HepG2 (cell line): ENCODE measurements around the gene TCEAL3. TPM values are rescaled to one million over a fixed set of nuclear protein-coding genes. Genes with fewer than 3 reads are reported as not detected.

Source experiments
- ATAC-seq: fragments of 200-7000 bp; cut with Tn5 transposase; 3 replicates; pipeline ENCODE4 v1.9.1; 2020; ENCODE audit warnings: mild to moderate bottlenecking, moderate library complexity
- BruUV-seq: library from RNA; stranded (reverse); fragments of 400-500 nt; replicated peaks from 2 replicates; lab custom pipeline; 2021; lab: Mats Ljungman, UMichigan
- CTCF ChIA-PET: fragments of 300-600 bp; formaldehyde crosslinking; extraction: SDS; loops from one replicate; lab custom pipeline; 2021; ENCODE audit warnings: low total read pairs, inconsistent platforms, low intra/inter-chr PET ratio; lab: Yijun Ruan, JAX
- POLR2A ChIA-PET: fragments of 350-600 bp; sonication (Branson Sonifier 250); formaldehyde crosslinking; loops from one replicate; lab custom pipeline; 2020; ENCODE audit warnings: antibody characterized with exemption, inconsistent platforms; lab: Yijun Ruan, JAX
- DNase-seq: peaks from one replicate; pipeline ENCODE4 v3.0.0-alpha.2; 2015; ENCODE audit warnings: low spot score
- FAIRE-seq: peaks from 3 replicates; lab custom pipeline; 2011; peaks lifted over from hg19 to GRCh38; lab: Jason Lieb, UNC
- H2AFZ ChIP-seq: one replicate; pipeline ENCODE4 v1.6.1; 2011; ENCODE audit warnings: low read length, inconsistent platforms
- H3K27ac ChIP-seq: fragments of 300-600 bp; 3 replicates; pipeline ENCODE4 v1.8.0; 2011; ENCODE audit warnings: mixed run types, mild to moderate bottlenecking, mixed read lengths, low read length, inconsistent platforms; ENCODE audit not compliant: insufficient read depth; ENCODE audit errors: extremely low read length
- H3K27me3 ChIP-seq, 2 experiments: fragments of 200-600 bp in 1 of 2; 2 replicates in 1 of 2; 3 replicates in 1 of 2; pipeline versions ENCODE4 v1.6.0 to v1.8.0; 2011; ENCODE audit warnings: low read length in 2 of 2, mild to moderate bottlenecking in 2 of 2, moderate library complexity in 2 of 2, inconsistent platforms in 1 of 2; ENCODE audit not compliant: insufficient read depth in 2 of 2, control insufficient read depth in 1 of 2
- H3K36me3 ChIP-seq, 2 experiments: fragments of 200-600 bp in 1 of 2; replicated peaks in 1 of 2; 2 replicates in 1 of 2; 3 replicates in 1 of 2; pipeline versions ENCODE4 v1.5.1 to v1.8.0; 2011; ENCODE audit warnings: low read length in 2 of 2, inconsistent platforms in 1 of 2; ENCODE audit not compliant: insufficient read depth in 2 of 2, control insufficient read depth in 1 of 2
- H3K4me1 ChIP-seq: 2 replicates; pipeline ENCODE4 v1.5.1; 2012; ENCODE audit warnings: low read length, inconsistent platforms; ENCODE audit not compliant: insufficient read depth
- H3K4me2 ChIP-seq: 2 replicates; pipeline ENCODE4 v1.6.0; 2011; ENCODE audit warnings: low read depth, low read length, inconsistent platforms
- H3K4me3 ChIP-seq, 3 experiments: fragments of 200-600 bp in 1 of 3; sonication (generic), shearing (Covaris generic) in 1 of 3; replicated peaks in 1 of 3; 2 replicates each; pipeline ENCODE4 v1.5.1; 2011 to 2016; ENCODE audit warnings: low read length in 3 of 3, inconsistent platforms in 2 of 3, low read depth in 2 of 3, mild to moderate bottlenecking in 2 of 3, control low read depth in 1 of 3, mixed read lengths in 1 of 3; ENCODE audit not compliant: insufficient read depth in 1 of 3
- H3K79me2 ChIP-seq: one replicate; pipeline ENCODE4 v1.6.1; 2011; ENCODE audit warnings: low read length, inconsistent platforms; ENCODE audit not compliant: insufficient read depth
- H3K9ac ChIP-seq: 2 replicates; pipeline ENCODE4 v1.6.0; 2011; ENCODE audit warnings: mild to moderate bottlenecking, low read depth, low read length, inconsistent platforms; ENCODE audit not compliant: insufficient read depth
- H3K9me3 ChIP-seq: 2 replicates; pipeline ENCODE4 v1.5.1; 2012; ENCODE audit warnings: mild to moderate bottlenecking, low read length
- H4K20me1 ChIP-seq: 2 replicates; pipeline ENCODE4 v1.6.0; 2011; ENCODE audit warnings: inconsistent platforms, mild to moderate bottlenecking, low read length, moderate library complexity; ENCODE audit not compliant: insufficient read depth
- BRCA1 ChIP-seq: sonication (generic); formaldehyde crosslinking; IDR thresholded peaks from 2 replicates; pipeline ENCODE4 v1.4.0; 2020; ENCODE audit warnings: missing genetic modification reagents
- DPF2 ChIP-seq: sonication (generic); formaldehyde crosslinking; IDR thresholded peaks from 2 replicates; pipeline ENCODE4 v1.4.0; 2020; ENCODE audit warnings: mild to moderate bottlenecking, low read depth, missing genetic modification reagents, borderline replicate concordance
- FOXK2 ChIP-seq: fragments of 450-650 bp; IDR thresholded peaks from 2 replicates; pipeline ENCODE4 v1.6.1; 2016
- HNRNPLL ChIP-seq: fragments of 200-400 bp; formaldehyde crosslinking; IDR thresholded peaks from 2 replicates; pipeline ENCODE4 v1.6.1; 2017; ENCODE audit warnings: mild to moderate bottlenecking, low read depth, low read length; ENCODE audit not compliant: poor library complexity, severe bottlenecking
- RAD51 ChIP-seq: fragments of 450-650 bp; IDR thresholded peaks from 2 replicates; pipeline ENCODE4 v1.6.1; 2016; ENCODE audit warnings: borderline replicate concordance
- SRSF1 ChIP-seq: fragments of 200-400 bp; formaldehyde crosslinking; optimal IDR thresholded peaks from 2 replicates; pipeline ENCODE3; 2017; ENCODE audit warnings: mild to moderate bottlenecking, low read depth, low read length, moderate library complexity
- ZBTB20 ChIP-seq: sonication (generic); formaldehyde crosslinking; IDR thresholded peaks from 2 replicates; pipeline ENCODE4 v1.8.1; 2023; ENCODE audit warnings: missing genetic modification reagents, low read depth, mild to moderate bottlenecking, borderline replicate concordance
- ZNF292 ChIP-seq: sonication (generic); formaldehyde crosslinking; IDR thresholded peaks from 2 replicates; pipeline ENCODE4 v1.8.1; 2022; ENCODE audit warnings: mild to moderate bottlenecking, low read depth, missing genetic modification reagents, borderline replicate concordance
- ZNF30 ChIP-seq: sonication (generic); formaldehyde crosslinking; IDR thresholded peaks from 2 replicates; pipeline ENCODE4 v1.5.0; 2020; ENCODE audit warnings: mild to moderate bottlenecking, missing genetic modification reagents
- ZNF350 ChIP-seq: sonication (generic); formaldehyde crosslinking; IDR thresholded peaks from 2 replicates; pipeline ENCODE4 v1.4.0; 2020; ENCODE audit warnings: mild to moderate bottlenecking, low read depth, missing genetic modification reagents, borderline replicate concordance
- ZNF678 ChIP-seq: sonication (generic); formaldehyde crosslinking; IDR thresholded peaks from 2 replicates; pipeline ENCODE4 v1.4.0; 2020; ENCODE audit warnings: mild to moderate bottlenecking, missing genetic modification reagents
- WGBS: methylation state at CpG from one replicate; pipeline ENCODE4 v1.1.6; 2017; ENCODE audit warnings: low lambda C conversion rate; 5-methylcytosine and 5-hydroxymethylcytosine counted together
- in situ Hi-C: cut with HindIII; loops from 2 replicates; pipeline ENCODE4 v1.10.0; 2017; ENCODE audit warnings: low pct_unique_long_range_greater_than_20kb; ENCODE audit not compliant: extremely low pct_ligation_motif_present
- intact Hi-C: fragments of 100-400 bp; cut with micrococcal nuclease; formaldehyde crosslinking; loops from one replicate; pipeline ENCODE4 v1.10.0; 2022; ENCODE audit not compliant: unreplicated experiment
- polyA plus RNA-seq, 8 experiments: library from polyadenylated mRNA; depleted of rRNA in 3 of 8; stranded (reverse) in 7 of 8; unstranded in 1 of 8; fragments of >200 nt; fragmentation: Illumina TruSeq in 4 of 8; extraction: Trizol in 4 of 8; gene quantifications; 2 replicates each; pipeline versions ENCODE4 v1.2.1 to v1.2.3, GENCODE V29; 2011 to 2016; ENCODE audit warnings: low read depth in 4 of 8, missing spikeins in 1 of 8, mixed read lengths in 1 of 8; ENCODE audit not compliant: insufficient read depth in 1 of 8
- total RNA-seq, 5 experiments: library from RNA; depleted of rRNA; stranded (reverse); fragments of >200 nt; fragmentation: Illumina TruSeq; extraction: Trizol; gene quantifications; 2 replicates each; pipeline ENCODE4 v1.2.3, GENCODE V29; 2016; ENCODE audit warnings: low read depth in 1 of 5
- TF ChIP-seq, protein P1 (sequence below): IDR thresholded peaks from 2 replicates; pipeline ENCODE4 v1.6.1; 2016; ENCODE audit warnings: low read depth, control low read depth
- TF ChIP-seq, protein P2 (sequence below): sonication (generic); formaldehyde crosslinking; IDR thresholded peaks from 2 replicates; pipeline ENCODE4 v1.4.0; 2020; ENCODE audit warnings: low read depth, missing genetic modification reagents
- TF ChIP-seq, protein P3 (sequence below): sonication (generic); formaldehyde crosslinking; IDR thresholded peaks from 2 replicates; pipeline ENCODE4 v1.8.1; 2023; ENCODE audit warnings: mild to moderate bottlenecking, moderate library complexity, missing genetic modification reagents

The TCEAL3 gene
- total and polyA plus RNA-seq, 2 of the 13 experiments (the other 11 are each of a cell fraction or from before 2014, with no cell fraction given), result 0.09 to 0.12 TPM

DNA sequence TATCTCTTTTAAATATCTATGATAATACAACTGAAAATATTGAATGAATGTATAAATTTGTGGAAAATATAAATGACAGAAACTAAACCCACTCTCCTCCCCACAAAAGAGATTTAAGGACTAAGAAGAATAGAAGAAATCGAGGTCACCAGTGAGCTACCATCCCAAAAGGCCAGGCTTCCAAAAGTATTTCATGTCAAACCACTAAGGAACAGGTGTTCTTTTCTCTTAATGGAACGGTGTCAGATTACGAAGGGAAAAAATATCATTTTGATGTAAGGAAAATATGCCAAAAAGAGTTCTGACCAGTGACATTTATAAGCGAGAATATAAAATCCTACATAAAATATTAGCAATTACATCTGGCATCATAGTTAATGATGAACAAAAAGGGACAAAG, 36.0 kb upstream of the TCEAL3 start:
- Histone ChIP-seq H3K27me3 (no peaks in the 10 kb centered on the region), H3K9ac (no peak overlapping the region), H2AFZ (no peak overlapping the region), H3K36me3 (no peaks in the 10 kb centered on the region), H4K20me1 (no peaks in the 10 kb centered on the region), H3K4me2 (no peak overlapping the region), H3K27ac (no peak overlapping the region), H3K4me1 (no peaks in the 10 kb centered on the region), H3K79me2 (no peaks in the 10 kb centered on the region), H3K4me3 (no peak overlapping the region), H3K9me3 (no peaks in the 10 kb centered on the region)
- WGBS, result 46% methylated on average over 4 of the region's 4 CpGs
- TF ChIP-seq HNRNPLL (no peak), ZNF350 (CRISPR knock-in tag) (no peak), FOXK2 (no peak), ZNF30 (no peak), BRCA1 (CRISPR knock-in tag) (no peak), ZBTB20 (CRISPR knock-in tag) (no peak), ZNF292 (CRISPR knock-in tag) (no peak), RAD51 (no peak), ZNF678 (no peak), DPF2 (CRISPR knock-in tag) (no peak), SRSF1 (no peak)
- TF ChIP-seq, protein P1, sequence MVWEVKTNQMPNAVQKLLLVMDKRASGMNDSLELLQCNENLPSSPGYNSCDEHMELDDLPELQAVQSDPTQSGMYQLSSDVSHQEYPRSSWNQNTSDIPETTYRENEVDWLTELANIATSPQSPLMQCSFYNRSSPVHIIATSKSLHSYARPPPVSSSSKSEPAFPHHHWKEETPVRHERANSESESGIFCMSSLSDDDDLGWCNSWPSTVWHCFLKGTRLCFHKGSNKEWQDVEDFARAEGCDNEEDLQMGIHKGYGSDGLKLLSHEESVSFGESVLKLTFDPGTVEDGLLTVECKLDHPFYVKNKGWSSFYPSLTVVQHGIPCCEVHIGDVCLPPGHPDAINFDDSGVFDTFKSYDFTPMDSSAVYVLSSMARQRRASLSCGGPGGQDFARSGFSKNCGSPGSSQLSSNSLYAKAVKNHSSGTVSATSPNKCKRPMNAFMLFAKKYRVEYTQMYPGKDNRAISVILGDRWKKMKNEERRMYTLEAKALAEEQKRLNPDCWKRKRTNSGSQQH (CRISPR knock-in tag), result no peak
- TF ChIP-seq, protein P2, sequence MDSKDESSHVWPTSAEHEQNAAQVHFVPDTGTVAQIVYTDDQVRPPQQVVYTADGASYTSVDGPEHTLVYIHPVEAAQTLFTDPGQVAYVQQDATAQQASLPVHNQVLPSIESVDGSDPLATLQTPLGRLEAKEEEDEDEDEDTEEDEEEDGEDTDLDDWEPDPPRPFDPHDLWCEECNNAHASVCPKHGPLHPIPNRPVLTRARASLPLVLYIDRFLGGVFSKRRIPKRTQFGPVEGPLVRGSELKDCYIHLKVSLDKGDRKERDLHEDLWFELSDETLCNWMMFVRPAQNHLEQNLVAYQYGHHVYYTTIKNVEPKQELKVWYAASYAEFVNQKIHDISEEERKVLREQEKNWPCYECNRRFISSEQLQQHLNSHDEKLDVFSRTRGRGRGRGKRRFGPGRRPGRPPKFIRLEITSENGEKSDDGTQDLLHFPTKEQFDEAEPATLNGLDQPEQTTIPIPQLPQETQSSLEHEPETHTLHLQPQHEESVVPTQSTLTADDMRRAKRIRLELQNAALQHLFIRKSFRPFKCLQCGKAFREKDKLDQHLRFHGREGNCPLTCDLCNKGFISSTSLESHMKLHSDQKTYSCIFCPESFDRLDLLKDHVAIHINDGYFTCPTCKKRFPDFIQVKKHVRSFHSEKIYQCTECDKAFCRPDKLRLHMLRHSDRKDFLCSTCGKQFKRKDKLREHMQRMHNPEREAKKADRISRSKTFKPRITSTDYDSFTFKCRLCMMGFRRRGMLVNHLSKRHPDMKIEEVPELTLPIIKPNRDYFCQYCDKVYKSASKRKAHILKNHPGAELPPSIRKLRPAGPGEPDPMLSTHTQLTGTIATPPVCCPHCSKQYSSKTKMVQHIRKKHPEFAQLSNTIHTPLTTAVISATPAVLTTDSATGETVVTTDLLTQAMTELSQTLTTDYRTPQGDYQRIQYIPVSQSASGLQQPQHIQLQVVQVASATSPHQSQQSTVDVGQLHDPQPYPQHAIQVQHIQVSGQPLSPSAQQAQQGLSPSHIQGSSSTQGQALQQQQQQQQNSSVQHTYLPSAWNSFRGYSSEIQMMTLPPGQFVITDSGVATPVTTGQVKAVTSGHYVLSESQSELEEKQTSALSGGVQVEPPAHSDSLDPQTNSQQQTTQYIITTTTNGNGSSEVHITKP (CRISPR knock-in tag), result no peak
- TF ChIP-seq, protein P3, sequence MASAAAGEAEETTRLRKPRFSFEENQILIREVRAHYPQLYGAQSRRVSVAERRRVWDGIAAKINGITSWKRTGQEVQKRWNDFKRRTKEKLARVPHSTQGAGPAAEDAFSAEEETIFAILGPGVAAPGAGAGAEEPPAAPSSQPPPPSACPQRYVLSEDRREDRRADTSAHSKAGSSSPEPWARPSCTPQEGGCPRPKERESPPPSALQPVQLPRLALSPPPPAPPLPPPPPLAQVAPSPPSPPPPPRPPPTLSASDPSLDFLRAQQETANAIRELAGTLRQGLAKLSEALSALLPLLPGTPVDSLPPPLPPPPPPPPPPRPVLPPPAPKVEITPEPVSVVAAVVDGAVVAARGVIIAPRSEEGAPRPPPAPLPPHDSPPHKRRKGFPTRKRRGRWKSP (CRISPR knock-in tag), result no peak
- intact Hi-C loops, result no loop called here
- ChIA-PET CTCF (no interaction called here), POLR2A (no interaction called here)
- no peak for FAIRE-seq
- DNase-seq, result no peak
- no TSS peak for BruUV-seq
- in situ Hi-C loops, result no loop called here
- ATAC-seq, result no peak
